ENCODE measurements around the gene MSX2. TPM values are rescaled to one million over a fixed set of nuclear protein-coding genes. Genes with fewer than 3 reads are reported as not detected.
A peak's percentile ranks its signal among the peaks of the same experiment; 100 is the strongest.

The MSX2 gene
- total RNA-seq, 1 experiment from 2014 or later: 64.4 TPM

GRCh38 chr5:174734571-174735497 is 10.5 kb downstream of the MSX2 start:
- peaks cover 36% of the 10 kb centered on the region for H3K4me1 ChIP-seq
- no peak for TF ChIP-seq CTCF (IDR thresholded peaks at IDR 0.05; ENCODE audit: insufficient read depth in 1 of 2, low read depth in 1 of 2, low read length in 1 of 2, severe bottlenecking in 1 of 2, unreplicated experiment in 1 of 2)
- peak overlapping the region; percentile 86 for H3K4me3 Mint-ChIP-seq (ENCODE audit: unreplicated experiment)
- peaks cover 26% of the 10 kb centered on the region for H3K4me1 Mint-ChIP-seq (ENCODE audit: low read depth, unreplicated experiment)
- peak overlapping the region; percentile 52 for H3K27ac Mint-ChIP-seq (ENCODE audit: unreplicated experiment)
- no peaks in the 10 kb centered on the region for H3K36me3 ChIP-seq (ENCODE audit: control insufficient read depth, insufficient read depth, low read length)
- intact Hi-C loops (cut with micrococcal nuclease; ENCODE audit: unreplicated experiment): loop anchor here (1.0 kb wide), 1 partner anchor 9 kb away; no protein-coding TSS in a partner anchor
- H3K9me3 Mint-ChIP-seq (ENCODE audit: unreplicated experiment): no peaks in the 10 kb centered on the region
- POLR2A ChIA-PET: interaction anchor here (1.0 kb wide), 1 partner anchor 119 kb away, joined by 3 read pairs; no protein-coding TSS in a partner anchor
- H3K9me3 ChIP-seq: no peaks in the 10 kb centered on the region
- H3K36me3 Mint-ChIP-seq (ENCODE audit: insufficient read depth, unreplicated experiment): peaks cover 39% of the 10 kb centered on the region
- H3K27me3 ChIP-seq (replicated peaks; ENCODE audit: control insufficient read depth, insufficient read depth, low read length): no peaks in the 10 kb centered on the region
- TSS peak; percentile 16 for BruUV-seq (replicated peaks)
- no peak for DNase-seq
- peak overlapping the region; percentile 50 for H3K4me3 ChIP-seq (ENCODE audit: low read depth, low read length)
- CTCF ChIA-PET: interaction anchor here (0.6 to 3.2 kb wide), 7 partner anchors 10 to 315 kb away, joined by 3 to 37 read pairs (median 5); partner anchors contain the start of gene MSX2
- H3K27me3 Mint-ChIP-seq (ENCODE audit: insufficient read depth, unreplicated experiment): no peaks in the 10 kb centered on the region

GRCh38 chr5:174735498-174736330 is 11.3 kb downstream of the MSX2 start:
- Mint-ChIP-seq H3K4me3 (ENCODE audit: unreplicated experiment) (peak overlapping the region; percentile 86), H3K27ac (ENCODE audit: unreplicated experiment) (peak overlapping the region; percentile 52), H3K9me3 (ENCODE audit: unreplicated experiment) (no peaks in the 10 kb centered on the region), H3K27me3 (ENCODE audit: insufficient read depth, unreplicated experiment) (no peaks in the 10 kb centered on the region), H3K4me1 (ENCODE audit: low read depth, unreplicated experiment) (peaks cover 24% of the 10 kb centered on the region), H3K36me3 (ENCODE audit: insufficient read depth, unreplicated experiment) (peaks cover 31% of the 10 kb centered on the region)
- ChIA-PET CTCF (interaction anchor here (0.6 to 3.2 kb wide), 8 partner anchors 15 to 316 kb away, joined by 3 to 37 read pairs (median 4); no protein-coding TSS in a partner anchor), POLR2A (interaction anchor here (0.6 to 1.0 kb wide), 2 partner anchors 8 to 120 kb away, joined by 3 read pairs; no protein-coding TSS in a partner anchor)
- H3K36me3 ChIP-seq (ENCODE audit: control insufficient read depth, insufficient read depth, low read length): no peaks in the 10 kb centered on the region
- peak overlapping the region; percentile 50 for H3K4me3 ChIP-seq (ENCODE audit: low read depth, low read length)
- no TSS peak for BruUV-seq (replicated peaks)
- no peaks in the 10 kb centered on the region for H3K27me3 ChIP-seq (replicated peaks; ENCODE audit: control insufficient read depth, insufficient read depth, low read length)
- intact Hi-C loops (cut with micrococcal nuclease; ENCODE audit: unreplicated experiment): loop anchor here (1.0 kb wide), 7 partner anchors 9 to 408 kb away; no protein-coding TSS in a partner anchor
- TF ChIP-seq CTCF (IDR thresholded peaks at IDR 0.05; ENCODE audit: insufficient read depth in 1 of 2, low read depth in 1 of 2, low read length in 1 of 2, severe bottlenecking in 1 of 2, unreplicated experiment in 1 of 2): peak; percentile 74 to 90
- peaks cover 36% of the 10 kb centered on the region for H3K4me1 ChIP-seq
- no peaks in the 10 kb centered on the region for H3K9me3 ChIP-seq
- peak; percentile 87 to 90 for DNase-seq

Measured in Caco-2 (cell line).